Mesothelial cell of epicardium (in vitro differentiated cells): ENCODE data around the gene ABCA3. TPM values are rescaled to one million over a fixed set of nuclear protein-coding genes. Genes with fewer than 3 reads are reported as not detected.

Source experiments
- DNase-seq, 2 experiments: peaks; one replicate each; pipeline ENCODE4 v3.0.0; 2021; ENCODE audit warnings: low spot score in 2 of 2; ENCODE audit not compliant: unreplicated experiment in 2 of 2
- H3K27ac Mint-ChIP-seq: 2 replicates; pipeline ENCODE4 v1.8.0; 2021; ENCODE audit warnings: mixed read lengths
- H3K27me3 Mint-ChIP-seq: 2 replicates; pipeline ENCODE4 v1.8.0; 2021; ENCODE audit warnings: low read depth, mixed read lengths
- H3K36me3 Mint-ChIP-seq: 2 replicates; pipeline ENCODE4 v1.8.0; 2021; ENCODE audit warnings: mixed read lengths
- H3K4me1 Mint-ChIP-seq: 2 replicates; pipeline ENCODE4 v1.8.0; 2021; ENCODE audit warnings: mixed read lengths
- H3K4me3 Mint-ChIP-seq: 2 replicates; pipeline ENCODE4 v1.8.0; 2021; ENCODE audit warnings: mild to moderate bottlenecking, moderate library complexity, mixed read lengths
- H3K9me3 Mint-ChIP-seq: 2 replicates; pipeline ENCODE4 v1.8.0; 2021; ENCODE audit warnings: mixed read lengths
- total RNA-seq: library from RNA; stranded (reverse); gene quantifications from 3 replicates; pipeline ENCODE4 v1.2.1, GENCODE V29; 2021
- TF ChIP-seq, protein P1 (sequence below): fragments of 200-600 bp; sonication (generic); IDR thresholded peaks from one replicate; pipeline ENCODE4 v1.5.0; 2021; ENCODE audit warnings: antibody characterized with exemption; ENCODE audit not compliant: unreplicated experiment

The ABCA3 gene
- total RNA-seq, 1 donor from 2014 or later, result 3.5 TPM

- H3K36me3 Mint-ChIP-seq, result peaks cover 6% of the 10 kb centered on the region
- H3K27ac Mint-ChIP-seq, result no peak overlapping the region
- no peaks in the 10 kb centered on the region for H3K4me1 Mint-ChIP-seq
- H3K27me3 Mint-ChIP-seq, result peaks cover 17% of the 10 kb centered on the region
- DNase-seq, result no peak
- no peaks in the 10 kb centered on the region for H3K9me3 Mint-ChIP-seq
- no peak overlapping the region for H3K4me3 Mint-ChIP-seq
- TF ChIP-seq, protein P1, sequence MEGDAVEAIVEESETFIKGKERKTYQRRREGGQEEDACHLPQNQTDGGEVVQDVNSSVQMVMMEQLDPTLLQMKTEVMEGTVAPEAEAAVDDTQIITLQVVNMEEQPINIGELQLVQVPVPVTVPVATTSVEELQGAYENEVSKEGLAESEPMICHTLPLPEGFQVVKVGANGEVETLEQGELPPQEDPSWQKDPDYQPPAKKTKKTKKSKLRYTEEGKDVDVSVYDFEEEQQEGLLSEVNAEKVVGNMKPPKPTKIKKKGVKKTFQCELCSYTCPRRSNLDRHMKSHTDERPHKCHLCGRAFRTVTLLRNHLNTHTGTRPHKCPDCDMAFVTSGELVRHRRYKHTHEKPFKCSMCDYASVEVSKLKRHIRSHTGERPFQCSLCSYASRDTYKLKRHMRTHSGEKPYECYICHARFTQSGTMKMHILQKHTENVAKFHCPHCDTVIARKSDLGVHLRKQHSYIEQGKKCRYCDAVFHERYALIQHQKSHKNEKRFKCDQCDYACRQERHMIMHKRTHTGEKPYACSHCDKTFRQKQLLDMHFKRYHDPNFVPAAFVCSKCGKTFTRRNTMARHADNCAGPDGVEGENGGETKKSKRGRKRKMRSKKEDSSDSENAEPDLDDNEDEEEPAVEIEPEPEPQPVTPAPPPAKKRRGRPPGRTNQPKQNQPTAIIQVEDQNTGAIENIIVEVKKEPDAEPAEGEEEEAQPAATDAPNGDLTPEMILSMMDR, result no peak
These were observed 109.3 kb downstream of the ABCA3 start for GRCh38 chr16:2231016-2231931.

DNA sequence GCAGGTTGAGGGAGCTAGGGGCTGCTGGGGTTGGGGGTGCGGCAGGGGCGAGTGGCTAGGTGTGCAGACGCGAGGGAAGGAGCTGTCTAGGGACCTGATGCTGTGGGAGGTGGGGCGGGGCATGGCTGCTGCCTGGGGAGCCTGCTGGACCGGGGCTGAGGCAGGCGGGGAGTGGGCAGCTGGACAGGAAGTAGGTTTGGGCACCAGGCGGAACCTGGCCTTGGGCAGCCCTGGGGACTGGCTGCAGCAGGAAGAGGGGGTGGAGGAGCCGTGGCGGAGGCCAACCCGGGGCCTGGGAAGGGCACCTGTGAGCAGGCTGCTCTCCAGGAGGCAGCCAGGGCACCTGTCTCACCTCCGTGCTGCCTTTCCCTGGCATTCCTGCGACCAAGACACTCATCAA is 110.2 kb downstream of the ABCA3 start:
- Mint-ChIP-seq H3K27me3 (peaks cover 8% of the 10 kb centered on the region), H3K9me3 (no peaks in the 10 kb centered on the region), H3K27ac (no peak overlapping the region), H3K36me3 (peaks cover 5% of the 10 kb centered on the region), H3K4me3 (no peak overlapping the region), H3K4me1 (peaks cover 4% of the 10 kb centered on the region)
- DNase-seq, result no peak
- TF ChIP-seq, protein P1, result no peak

- peaks cover 4% of the 10 kb centered on the region for H3K4me1 Mint-ChIP-seq
- H3K27ac Mint-ChIP-seq, result no peak overlapping the region
- TF ChIP-seq, protein P1, result no peak
- H3K4me3 Mint-ChIP-seq, result no peak overlapping the region
- H3K9me3 Mint-ChIP-seq, result no peaks in the 10 kb centered on the region
- peaks cover under 1% of the 10 kb centered on the region for H3K36me3 Mint-ChIP-seq
- DNase-seq, result no peak
- H3K27me3 Mint-ChIP-seq, result peaks cover 3% of the 10 kb centered on the region
These were observed 110.8 kb downstream of the ABCA3 start for GRCh38 chr16:2229632-2230250.

DNA sequence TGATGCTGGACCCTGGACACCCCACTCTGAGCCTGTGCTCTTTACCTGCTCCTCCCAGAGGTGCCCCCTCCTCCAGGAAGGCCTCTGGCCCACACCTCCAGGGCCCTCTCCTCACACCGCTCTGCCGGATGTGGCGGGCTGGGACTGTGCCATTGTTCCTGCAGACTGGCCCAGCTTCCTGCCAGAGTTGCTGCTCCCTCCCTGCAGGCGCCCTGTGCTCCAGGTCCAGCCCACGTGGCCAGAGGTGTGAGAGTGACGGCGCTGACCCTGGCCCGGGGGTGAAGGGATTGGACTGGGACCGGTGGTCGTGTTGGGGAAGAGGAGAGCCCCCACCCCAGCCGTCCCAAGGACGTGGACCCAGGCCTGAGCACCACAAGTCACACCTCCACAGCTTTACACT is 111.4 kb downstream of the ABCA3 start:
- DNase-seq, result no peak
- no peaks in the 10 kb centered on the region for H3K36me3 Mint-ChIP-seq
- H3K4me3 Mint-ChIP-seq, result no peak overlapping the region
- TF ChIP-seq, protein P1, result no peak
- H3K9me3 Mint-ChIP-seq, result no peaks in the 10 kb centered on the region
- no peak overlapping the region for H3K27ac Mint-ChIP-seq
- no peaks in the 10 kb centered on the region for H3K27me3 Mint-ChIP-seq
- peaks cover 10% of the 10 kb centered on the region for H3K4me1 Mint-ChIP-seq

DNA sequence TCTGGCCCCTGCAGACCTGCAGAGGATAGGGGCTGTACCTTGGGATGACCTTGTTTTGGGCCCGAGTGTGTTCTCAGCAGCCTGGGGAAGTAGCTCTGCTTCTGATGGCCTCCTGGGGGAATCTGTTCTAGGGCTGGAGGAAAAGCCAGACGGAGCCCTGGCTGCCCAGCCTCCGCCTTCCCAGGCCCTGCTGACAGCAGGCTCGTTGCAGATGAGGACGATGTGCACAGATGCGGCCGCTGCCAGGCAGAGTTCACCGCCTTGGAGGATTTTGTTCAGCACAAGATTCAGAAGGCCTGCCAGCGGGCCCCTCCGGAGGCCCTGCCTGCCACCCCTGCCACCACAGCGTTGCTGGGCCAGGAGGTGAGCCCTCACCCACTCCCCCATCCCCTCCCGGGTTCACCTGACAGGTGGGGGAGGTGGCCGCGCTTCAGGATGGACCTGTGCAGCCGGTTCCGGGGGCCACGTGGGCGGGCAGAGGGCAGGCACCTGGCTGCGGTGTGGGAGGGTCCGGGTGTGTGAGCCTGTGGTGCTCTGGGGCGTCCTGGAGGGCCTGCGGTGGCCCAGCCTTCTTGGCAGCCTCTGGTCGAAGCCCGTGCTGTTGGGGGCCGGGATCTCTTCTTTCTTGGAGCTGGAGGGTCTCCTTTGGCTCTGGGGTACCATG is 112.2 kb downstream of the ABCA3 start:
- no peak for DNase-seq
- peaks cover 11% of the 10 kb centered on the region for H3K4me1 Mint-ChIP-seq
- TF ChIP-seq, protein P1, result no peak
- no peaks in the 10 kb centered on the region for H3K36me3 Mint-ChIP-seq
- H3K4me3 Mint-ChIP-seq, result no peak overlapping the region
- no peak overlapping the region for H3K27ac Mint-ChIP-seq
- H3K9me3 Mint-ChIP-seq, result no peaks in the 10 kb centered on the region
- no peaks in the 10 kb centered on the region for H3K27me3 Mint-ChIP-seq
